Measurements from ENCODE around the gene MPHOSPH6. TPM values are rescaled to one million over a fixed set of nuclear protein-coding genes. Genes with fewer than 3 reads are reported as not detected.
A peak's percentile ranks its signal among the peaks of the same experiment; 100 is the strongest.

MPHOSPH6 gene
- total and polyA plus RNA-seq, 2 donors from 2014 or later = 22.7 to 28.2 TPM

GRCh38 chr16:82203198-82203597, 33.2 kb upstream of the MPHOSPH6 start:
- Histone ChIP-seq H3K36me3 (ENCODE audit: control insufficient read depth in 2 of 3, insufficient read depth in 3 of 3, low read length in 3 of 3) (no peaks in the 10 kb centered on the region), H3K9me3 (ENCODE audit: control insufficient read depth in 2 of 3, insufficient read depth in 1 of 3, low read length in 3 of 3) (no peaks in the 10 kb centered on the region), H3K9ac (ENCODE audit: low read length in 3 of 3) (no peak overlapping the region), H3K4me3 (ENCODE audit: low read length in 3 of 3) (no peak overlapping the region), H3K4me1 (ENCODE audit: control insufficient read depth in 2 of 3, insufficient read depth in 2 of 3, low read depth in 1 of 3, low read length in 3 of 3) (peaks cover 0 to 4% (median 0%) of the 10 kb centered on the region in 3 donors), H3K27ac (ENCODE audit: low read depth in 2 of 2, low read length in 2 of 2) (no peak overlapping the region), H3K27me3 (ENCODE audit: control insufficient read depth, insufficient read depth, low read length) (no peaks in the 10 kb centered on the region)
- no peak for TF ChIP-seq CTCF (IDR thresholded peaks at IDR 0.05; ENCODE audit: borderline replicate concordance, extremely low read depth, insufficient read depth)
- FAIRE-seq = no peak
- intact Hi-C loops (cut with DNase I) = no loop called here
- DNase-seq = no peak

GRCh38 chr16:82201926-82202325, 31.9 kb upstream of the MPHOSPH6 start:
- FAIRE-seq (no peak), DNase-seq (peak in 4 of 5 donors; percentile 73 to 95 (median 88))
- no peak for TF ChIP-seq CTCF (IDR thresholded peaks at IDR 0.05; ENCODE audit: borderline replicate concordance, extremely low read depth, insufficient read depth)
- H3K4me1 ChIP-seq (ENCODE audit: control insufficient read depth in 2 of 3, insufficient read depth in 2 of 3, low read depth in 1 of 3, low read length in 3 of 3) = peaks cover 0 to 4% (median 0%) of the 10 kb centered on the region in 3 donors
- H3K36me3 ChIP-seq (ENCODE audit: control insufficient read depth in 2 of 3, insufficient read depth in 3 of 3, low read length in 3 of 3) = no peaks in the 10 kb centered on the region
- H3K9me3 ChIP-seq (ENCODE audit: control insufficient read depth in 2 of 3, insufficient read depth in 1 of 3, low read length in 3 of 3) = no peaks in the 10 kb centered on the region
- intact Hi-C loops (cut with DNase I) = no loop called here
- H3K27me3 ChIP-seq (ENCODE audit: control insufficient read depth, insufficient read depth, low read length) = no peaks in the 10 kb centered on the region
- H3K4me3 ChIP-seq (ENCODE audit: low read length in 3 of 3) = no peak overlapping the region
- H3K9ac ChIP-seq (ENCODE audit: low read length in 3 of 3) = no peak overlapping the region
- no peak overlapping the region for H3K27ac ChIP-seq (ENCODE audit: low read depth in 2 of 2, low read length in 2 of 2)

GRCh38 chr16:82201351-82201750, 31.3 kb upstream of the MPHOSPH6 start:
- Histone ChIP-seq H3K27ac (ENCODE audit: low read depth in 2 of 2, low read length in 2 of 2) (no peak overlapping the region), H3K9me3 (ENCODE audit: control insufficient read depth in 2 of 3, insufficient read depth in 1 of 3, low read length in 3 of 3) (no peaks in the 10 kb centered on the region), H3K4me3 (ENCODE audit: low read length in 3 of 3) (no peak overlapping the region), H3K36me3 (ENCODE audit: control insufficient read depth in 2 of 3, insufficient read depth in 3 of 3, low read length in 3 of 3) (no peaks in the 10 kb centered on the region), H3K9ac (ENCODE audit: low read length in 3 of 3) (no peak overlapping the region), H3K4me1 (ENCODE audit: control insufficient read depth in 2 of 3, insufficient read depth in 2 of 3, low read depth in 1 of 3, low read length in 3 of 3) (peaks cover 0 to 4% (median 0%) of the 10 kb centered on the region in 3 donors), H3K27me3 (ENCODE audit: control insufficient read depth, insufficient read depth, low read length) (no peaks in the 10 kb centered on the region)
- TF ChIP-seq CTCF (IDR thresholded peaks at IDR 0.05; ENCODE audit: borderline replicate concordance, extremely low read depth, insufficient read depth) = no peak
- intact Hi-C loops (cut with DNase I) = no loop called here
- FAIRE-seq (no peak), DNase-seq (peak in 1 of 5 donors; percentile 30)

GRCh38 chr16:82199209-82199608, 29.2 kb upstream of the MPHOSPH6 start:
- no peak overlapping the region for H3K27ac ChIP-seq (ENCODE audit: low read depth in 2 of 2, low read length in 2 of 2)
- FAIRE-seq = no peak
- H3K9me3 ChIP-seq (ENCODE audit: control insufficient read depth in 2 of 3, insufficient read depth in 1 of 3, low read length in 3 of 3) = no peaks in the 10 kb centered on the region
- H3K27me3 ChIP-seq (ENCODE audit: control insufficient read depth, insufficient read depth, low read length) = no peaks in the 10 kb centered on the region
- no peak overlapping the region for H3K4me3 ChIP-seq (ENCODE audit: low read length in 3 of 3)
- H3K9ac ChIP-seq (ENCODE audit: low read length in 3 of 3) = no peak overlapping the region
- intact Hi-C loops (cut with DNase I) = no loop called here
- H3K36me3 ChIP-seq (ENCODE audit: control insufficient read depth in 2 of 3, insufficient read depth in 3 of 3, low read length in 3 of 3) = no peaks in the 10 kb centered on the region
- TF ChIP-seq CTCF (IDR thresholded peaks at IDR 0.05; ENCODE audit: borderline replicate concordance, extremely low read depth, insufficient read depth) = no peak
- peaks cover 0 to 4% (median 0%) of the 10 kb centered on the region in 3 donors for H3K4me1 ChIP-seq (ENCODE audit: control insufficient read depth in 2 of 3, insufficient read depth in 2 of 3, low read depth in 1 of 3, low read length in 3 of 3)
- DNase-seq = no peak

Data from kidney (tissue), 14 donors.